Naive B cell (primary cell): ENCODE results near the gene TSPO2. TPM values are rescaled to one million over a fixed set of nuclear protein-coding genes. Genes with fewer than 3 reads are reported as not detected.
A peak's percentile ranks its signal among the peaks of the same experiment; 100 is the strongest.
"Not testable (repeated sequence)": the region's sequence is repeated elsewhere in the genome, so short reads cannot be mapped to it uniquely, and the experiment has no call there.

Experiments
- ATAC-seq, 2 donors: fragments of 150-1000 bp; cut with Tn5 transposase; 2 replicates each; pipeline ENCODE4 v1.10.0; 2021; ENCODE audit warnings: low read depth in 2 of 2, mild to moderate bottlenecking in 2 of 2, moderate library complexity in 2 of 2
- DNase-seq: peaks from one replicate; pipeline ENCODE4 v3.0.0; 2022
- H3K27ac Mint-ChIP-seq, 6 donors: one replicate each; pipeline ENCODE4 v1.8.0; 2020 to 2022; ENCODE audit warnings: mild to moderate bottlenecking in 6 of 6, mixed read lengths in 6 of 6, moderate library complexity in 5 of 6, inconsistent platforms in 2 of 6
- H3K27me3 Mint-ChIP-seq, 3 donors: one replicate each; pipeline ENCODE4 v1.8.0; 2021 to 2022; ENCODE audit warnings: mixed read lengths in 3 of 3, mild to moderate bottlenecking in 1 of 3
- H3K36me3 Mint-ChIP-seq, 2 donors: one replicate each; pipeline ENCODE4 v1.8.0; 2020 to 2022; ENCODE audit warnings: mixed read lengths in 2 of 2, inconsistent platforms in 1 of 2, mild to moderate bottlenecking in 1 of 2
- H3K4me1 Mint-ChIP-seq, 3 donors: one replicate each; pipeline ENCODE4 v1.8.0; 2020 to 2022; ENCODE audit warnings: mixed read lengths in 3 of 3, inconsistent platforms in 1 of 3, mild to moderate bottlenecking in 1 of 3, moderate library complexity in 1 of 3
- H3K4me3 Mint-ChIP-seq, 8 donors: one replicate each; pipeline ENCODE4 v1.8.0; 2020 to 2022; ENCODE audit warnings: mild to moderate bottlenecking in 8 of 8, mixed read lengths in 8 of 8, moderate library complexity in 8 of 8, inconsistent platforms in 2 of 8
- H3K9me3 Mint-ChIP-seq, 7 donors: one replicate each; pipeline ENCODE4 v1.8.0; 2020 to 2022; ENCODE audit warnings: mixed read lengths in 7 of 7, mild to moderate bottlenecking in 5 of 7, inconsistent platforms in 2 of 7, moderate library complexity in 1 of 7
- polyA plus RNA-seq, 6 donors: library from polyadenylated mRNA; unstranded; fragments of 300-500 nt; fragmentation: Illumina TruSeq; gene quantifications; one replicate each; pipeline ENCODE4 v1.2.3, GENCODE V29; 2021; ENCODE audit warnings: low read depth in 6 of 6

Gene TSPO2, protein sequence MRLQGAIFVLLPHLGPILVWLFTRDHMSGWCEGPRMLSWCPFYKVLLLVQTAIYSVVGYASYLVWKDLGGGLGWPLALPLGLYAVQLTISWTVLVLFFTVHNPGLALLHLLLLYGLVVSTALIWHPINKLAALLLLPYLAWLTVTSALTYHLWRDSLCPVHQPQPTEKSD
- polyA plus RNA-seq, result not detected

DNA sequence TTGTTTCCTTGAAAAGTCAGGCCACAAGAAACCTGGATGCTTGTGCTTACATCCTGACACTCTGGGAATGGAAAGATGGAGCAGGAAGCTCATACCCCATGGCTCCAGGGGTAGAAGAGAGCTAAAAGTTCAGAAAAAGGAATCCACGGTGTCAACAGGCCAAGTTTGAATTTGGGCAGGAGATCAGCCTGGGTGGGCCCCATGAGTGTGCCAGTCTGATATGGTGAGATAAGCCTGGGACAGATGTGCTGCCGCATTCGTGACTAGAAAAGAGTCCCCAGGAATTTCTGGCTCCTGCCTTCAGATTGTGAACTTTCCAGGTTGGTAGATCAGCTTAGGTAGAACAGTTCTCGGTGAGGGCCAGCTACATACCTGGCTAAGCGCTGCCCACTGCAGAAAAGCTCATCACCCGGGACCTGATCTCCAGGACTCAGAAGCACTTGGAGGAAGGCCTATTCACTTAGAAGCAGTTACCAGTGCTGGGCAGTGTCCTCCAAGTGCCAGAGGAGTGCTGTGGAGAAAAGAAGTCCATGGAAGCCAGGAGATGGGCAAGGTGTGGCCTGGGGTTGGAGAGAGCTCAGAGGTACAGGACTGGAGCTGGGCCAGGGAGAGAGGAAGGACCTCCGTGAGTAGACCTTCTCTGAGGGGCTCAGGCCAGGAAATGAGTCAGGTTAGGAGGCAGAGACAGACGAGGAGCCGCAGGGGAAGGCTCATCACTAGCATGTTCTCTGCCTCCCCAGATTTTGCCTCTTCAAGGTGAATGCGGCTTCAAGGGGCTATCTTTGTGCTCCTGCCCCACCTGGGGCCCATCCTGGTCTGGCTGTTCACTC lies at the start of gene TSPO2:
TSS of gene TSPO2 (plus strand) at position 242 of the 830 bp plus-strand sequence. CDS start at position 761, 519 bp downstream.
- ATAC-seq (no peak), DNase-seq (no peak)
- Mint-ChIP-seq H3K27me3 (no peaks in the 10 kb centered on the region), H3K4me1 (peaks cover 0 to 4% (median 0%) of the 10 kb centered on the region in 3 donors), H3K36me3 (peaks cover 0 to 4% of the 10 kb centered on the region in 2 donors), H3K27ac (peak within 1 kb of the TSS in 2 of 6 donors; percentile 37 to 69), H3K9me3 (no peaks in the 10 kb centered on the region), H3K4me3 (no peak within 1 kb of the TSS)

DNA sequence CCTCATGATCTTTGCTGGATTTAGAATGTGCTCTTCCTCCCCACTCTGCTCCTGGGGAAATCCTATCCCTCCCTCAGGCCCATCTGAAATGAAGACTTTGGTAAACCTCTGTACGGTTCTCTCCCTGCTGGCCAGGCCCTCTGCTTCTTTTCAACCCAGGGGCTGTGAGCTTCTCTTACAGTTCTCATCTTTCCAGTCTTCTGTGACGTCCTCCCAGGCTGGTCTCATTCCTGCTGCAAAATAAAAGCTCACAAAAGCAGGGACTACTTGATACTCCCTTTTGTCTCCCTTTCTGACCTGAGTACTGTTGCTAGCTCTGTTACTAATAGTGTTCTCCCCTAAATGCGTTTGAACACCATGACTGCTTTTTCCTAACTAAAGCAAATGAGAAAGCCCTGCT lies 49.5 kb upstream of the TSPO2 start:
- DNase-seq, result no peak
- no peaks in the 10 kb centered on the region for H3K9me3 Mint-ChIP-seq
- peaks cover 40 to 55% (median 54%) of the 10 kb centered on the region in 3 donors for H3K27me3 Mint-ChIP-seq
- ATAC-seq, result no peak
- H3K4me3 Mint-ChIP-seq, result no peak overlapping the region
- H3K27ac Mint-ChIP-seq, result peak overlapping the region in 1 of 6 donors; percentile 8
- no peaks in the 10 kb centered on the region for H3K36me3 Mint-ChIP-seq
- H3K4me1 Mint-ChIP-seq, result no peaks in the 10 kb centered on the region

DNA sequence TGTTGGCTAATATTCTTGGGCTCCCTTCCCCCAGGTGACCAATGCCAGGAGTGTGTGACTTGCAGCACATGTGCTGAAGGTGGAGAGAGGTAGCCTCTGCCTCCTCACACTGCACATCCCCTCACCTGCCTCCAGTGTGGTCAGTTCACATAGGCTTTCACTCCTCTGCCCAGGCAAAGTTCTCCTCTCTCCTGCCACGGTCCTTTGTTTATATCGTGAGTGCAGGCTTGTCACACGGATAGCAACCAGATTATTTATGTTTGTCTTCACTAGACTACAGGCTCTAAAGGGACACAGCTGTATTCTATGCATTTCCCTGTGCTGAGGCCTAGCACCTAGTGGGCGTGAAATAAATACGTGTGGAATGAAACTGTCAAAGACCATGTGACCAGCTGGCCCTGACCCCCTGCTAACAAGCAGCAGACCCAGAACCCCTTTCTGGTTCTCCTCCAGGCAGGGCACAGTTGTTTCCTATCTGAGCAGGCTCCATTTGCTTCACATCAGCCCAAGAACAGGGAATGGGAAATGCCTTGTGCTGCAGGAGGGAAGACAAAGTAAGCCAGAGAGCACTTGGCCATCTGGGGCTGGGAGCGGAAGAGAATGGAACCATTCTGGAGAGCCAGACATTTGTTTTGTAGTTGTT lies 45.6 kb upstream of the TSPO2 start:
- ATAC-seq (no peak), DNase-seq (no peak)
- Mint-ChIP-seq H3K4me3 (no peak overlapping the region), H3K9me3 (no peaks in the 10 kb centered on the region), H3K4me1 (peaks cover 0 to 7% (median 6%) of the 10 kb centered on the region in 3 donors), H3K36me3 (no peaks in the 10 kb centered on the region), H3K27me3 (peaks cover 38 to 63% (median 40%) of the 10 kb centered on the region in 3 donors), H3K27ac (no peak overlapping the region)

DNA sequence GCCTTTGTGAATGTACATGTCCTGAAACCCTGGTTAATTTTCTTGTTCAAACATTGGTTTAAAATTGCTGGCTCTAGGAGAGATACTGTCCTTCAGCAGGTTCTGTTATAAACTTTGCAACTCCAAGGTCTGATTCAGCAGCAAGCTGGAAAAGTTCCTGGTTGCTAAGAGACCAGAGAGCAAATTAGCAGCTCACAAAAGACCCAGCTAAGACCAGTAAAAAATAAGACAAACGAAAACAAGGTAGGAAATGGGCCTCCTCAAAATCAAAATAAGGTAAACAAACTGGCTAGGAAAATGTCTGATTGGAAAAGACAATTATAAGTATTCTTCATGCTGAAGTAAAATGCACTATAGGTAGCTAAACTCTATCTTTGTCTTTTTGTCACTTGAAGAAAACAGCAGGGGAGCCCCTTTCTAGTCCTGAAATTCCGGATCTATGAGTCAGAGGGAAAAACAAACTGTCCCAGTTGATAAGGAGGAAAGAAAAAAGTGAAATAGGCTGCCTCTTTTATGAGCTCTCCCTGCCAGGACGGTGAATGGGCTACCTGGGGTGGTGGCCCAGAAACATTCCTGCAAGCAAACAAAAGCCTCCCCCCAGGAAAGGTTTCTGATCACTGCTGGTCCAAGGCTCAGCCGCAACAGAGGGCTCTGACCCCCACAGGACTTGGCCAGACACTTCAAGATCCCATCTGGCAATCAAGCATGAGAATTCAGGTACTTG lies 44.9 kb upstream of the TSPO2 start:
- DNase-seq, result no peak
- Mint-ChIP-seq H3K27ac (no peak overlapping the region), H3K4me3 (no peak overlapping the region), H3K36me3 (no peaks in the 10 kb centered on the region), H3K4me1 (peaks cover 0 to 7% (median 6%) of the 10 kb centered on the region in 3 donors), H3K27me3 (peaks cover 34 to 64% (median 42%) of the 10 kb centered on the region in 3 donors), H3K9me3 (no peaks in the 10 kb centered on the region)
- ATAC-seq, result no peak

DNA sequence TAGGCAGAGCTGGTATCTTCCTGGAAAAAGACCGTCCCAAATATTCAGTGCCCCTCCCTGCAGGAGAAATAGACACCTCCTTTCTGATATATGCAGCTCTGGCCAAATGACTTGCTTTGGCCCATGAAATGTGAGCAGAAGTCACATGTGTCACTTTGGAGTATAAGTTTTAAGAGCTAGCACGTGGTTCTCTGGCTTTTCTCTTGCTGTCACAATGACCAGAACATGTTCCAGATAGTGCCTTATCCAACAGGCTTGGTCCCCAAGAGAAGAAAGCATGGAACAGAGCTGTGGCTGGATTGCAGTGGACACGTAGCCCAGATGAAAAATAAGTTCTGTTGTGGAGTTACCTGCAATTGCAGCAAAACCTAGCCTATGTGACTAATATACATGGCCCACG lies 43.6 kb upstream of the TSPO2 start:
- H3K27ac Mint-ChIP-seq, result no peak overlapping the region
- H3K36me3 Mint-ChIP-seq, result no peaks in the 10 kb centered on the region

DNA sequence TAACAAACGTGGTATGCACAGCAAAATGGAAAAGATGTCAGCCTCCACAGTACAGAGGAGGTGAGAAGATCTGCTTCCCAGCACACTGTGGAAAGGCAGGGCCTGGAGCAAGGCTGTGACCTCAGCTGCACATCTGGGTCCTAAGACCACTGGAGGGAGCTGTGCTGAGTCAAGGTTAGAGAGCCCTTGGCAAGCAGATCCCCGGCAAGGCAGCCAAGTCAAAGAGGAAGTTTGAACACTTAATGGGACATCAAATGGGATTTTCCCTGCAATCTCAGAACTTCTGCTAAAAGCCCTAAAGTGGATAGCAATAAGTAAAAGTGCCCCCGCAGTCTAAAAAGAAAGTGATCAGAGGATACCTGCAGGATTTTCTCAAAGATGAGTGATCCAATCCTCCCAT lies 42.7 kb upstream of the TSPO2 start:
- Mint-ChIP-seq H3K27ac (peak overlapping the region in 1 of 6 donors; percentile 41), H3K36me3 (no peaks in the 10 kb centered on the region), H3K4me3 (no peak overlapping the region), H3K4me1 (peaks cover 0 to 7% (median 6%) of the 10 kb centered on the region in 3 donors), H3K9me3 (no peaks in the 10 kb centered on the region), H3K27me3 (peaks cover 32 to 65% (median 35%) of the 10 kb centered on the region in 3 donors)
- DNase-seq (peak; percentile 6), ATAC-seq (peak; percentile 32 to 48)

More for the DNA sequence above, 43.6 kb upstream of the TSPO2 start:
- peaks cover 0 to 7% (median 6%) of the 10 kb centered on the region in 3 donors for H3K4me1 Mint-ChIP-seq
- H3K9me3 Mint-ChIP-seq, result no peaks in the 10 kb centered on the region
- H3K27me3 Mint-ChIP-seq, result peaks cover 34 to 66% (median 42%) of the 10 kb centered on the region in 3 donors
- ATAC-seq (no peak), DNase-seq (no peak)
- no peak overlapping the region for H3K4me3 Mint-ChIP-seq

DNA sequence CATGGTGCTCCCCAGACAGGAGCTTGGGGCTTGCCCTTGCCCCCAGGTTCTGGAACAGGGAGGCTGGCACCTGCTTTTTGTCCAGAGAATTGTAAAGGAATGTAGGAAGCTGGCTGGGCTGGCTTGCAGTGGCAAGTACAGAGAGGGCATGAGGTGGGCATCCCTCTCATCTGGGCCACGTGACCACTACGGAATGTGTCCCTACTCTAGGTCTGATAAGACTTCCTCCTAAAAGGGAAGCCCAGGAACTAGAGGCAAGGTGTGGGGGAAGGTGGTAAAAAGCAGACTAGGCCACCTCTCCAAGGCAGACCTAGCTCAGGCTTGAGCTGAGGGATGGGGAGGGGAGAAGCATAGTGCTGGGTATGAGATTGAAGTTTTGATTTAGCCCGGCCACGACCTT lies 42.0 kb upstream of the TSPO2 start:
- no peak overlapping the region for H3K27ac Mint-ChIP-seq
- H3K27me3 Mint-ChIP-seq, result peaks cover 34 to 67% (median 35%) of the 10 kb centered on the region in 3 donors
- DNase-seq, result no peak
- H3K9me3 Mint-ChIP-seq, result no peaks in the 10 kb centered on the region
- peak overlapping the region in 1 of 8 donors; percentile 29 for H3K4me3 Mint-ChIP-seq
- no peaks in the 10 kb centered on the region for H3K36me3 Mint-ChIP-seq
- no peak for ATAC-seq
- H3K4me1 Mint-ChIP-seq, result peaks cover 0 to 7% (median 6%) of the 10 kb centered on the region in 3 donors

DNA sequence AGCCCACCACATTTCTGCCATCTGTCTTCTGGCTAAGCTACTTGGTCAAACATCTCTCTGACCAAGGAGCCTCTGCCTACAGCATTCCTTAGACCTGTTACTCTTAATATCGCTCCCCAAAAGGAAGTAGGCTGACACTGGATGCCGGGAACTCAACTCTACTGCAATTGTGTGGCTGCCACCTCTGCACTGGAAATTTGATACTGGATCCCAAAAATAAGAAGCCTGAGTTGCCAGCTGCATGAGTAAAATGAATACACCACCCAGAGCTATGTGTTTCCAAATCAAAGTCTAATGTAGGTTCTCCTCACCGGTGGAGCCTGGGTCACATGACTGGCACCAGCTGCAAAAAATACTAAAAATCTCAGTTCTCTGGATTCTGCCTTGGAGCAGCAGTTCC lies 40.1 kb upstream of the TSPO2 start:
- no peak overlapping the region for H3K4me3 Mint-ChIP-seq
- no peaks in the 10 kb centered on the region for H3K9me3 Mint-ChIP-seq
- peaks cover 26 to 59% (median 34%) of the 10 kb centered on the region in 3 donors for H3K27me3 Mint-ChIP-seq
- ATAC-seq (no peak), DNase-seq (no peak)
- H3K36me3 Mint-ChIP-seq, result no peaks in the 10 kb centered on the region
- peak overlapping the region in 1 of 6 donors; percentile 22 for H3K27ac Mint-ChIP-seq
- peaks cover 0 to 14% (median 8%) of the 10 kb centered on the region in 3 donors for H3K4me1 Mint-ChIP-seq

DNA sequence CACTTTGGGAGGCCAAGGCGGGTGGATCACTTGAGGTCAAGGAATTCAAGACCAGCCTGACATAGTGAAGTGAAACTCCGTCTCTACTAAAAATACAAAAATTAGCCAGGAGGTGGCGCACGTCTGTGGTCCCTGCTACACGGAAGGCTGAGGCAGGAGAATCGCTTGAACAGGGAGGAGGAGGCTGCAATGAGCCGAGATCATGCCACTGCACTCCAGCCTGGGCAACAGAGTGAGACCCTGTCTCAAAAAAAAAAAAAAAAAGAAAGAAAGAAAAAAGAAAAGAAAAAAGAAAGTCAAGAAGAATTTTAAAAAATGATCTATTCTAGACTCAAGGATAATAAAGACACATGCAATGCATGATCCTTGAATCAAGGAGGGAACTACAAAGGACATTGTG lies 36.0 kb upstream of the TSPO2 start:
- H3K4me1 Mint-ChIP-seq, H3K9me3 Mint-ChIP-seq, H3K4me3 Mint-ChIP-seq, H3K36me3 Mint-ChIP-seq, H3K27ac Mint-ChIP-seq: not testable (repeated sequence)
- DNase-seq (peak; percentile 52), ATAC-seq (peak; percentile 65 to 79)
- H3K27me3 Mint-ChIP-seq, result peaks cover 23 to 45% (median 26%) of the 10 kb centered on the region in 3 donors

DNA sequence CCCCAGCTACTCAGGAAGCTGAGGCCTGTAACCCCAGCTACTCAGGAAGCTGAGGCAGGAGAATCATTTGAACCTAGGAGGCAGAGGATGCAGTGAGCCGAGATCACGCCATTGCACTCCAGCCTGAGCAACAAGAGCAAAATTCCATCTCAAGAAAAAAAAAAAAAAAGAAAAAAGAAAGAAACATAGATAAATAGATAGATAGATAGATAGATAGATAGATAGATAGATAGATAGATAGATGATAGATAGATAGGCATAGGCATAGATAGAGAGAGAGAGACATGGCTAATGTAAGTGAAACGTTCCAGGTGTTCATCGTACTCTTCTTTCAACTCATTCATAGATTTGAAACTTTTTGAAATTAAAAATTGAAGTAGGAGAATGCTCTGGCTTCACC lies 35.3 kb upstream of the TSPO2 start:
- H3K4me1 Mint-ChIP-seq, H3K36me3 Mint-ChIP-seq, ATAC-seq, DNase-seq, H3K9me3 Mint-ChIP-seq, H3K27ac Mint-ChIP-seq, H3K4me3 Mint-ChIP-seq: not testable (repeated sequence)
- peaks cover 18 to 39% (median 23%) of the 10 kb centered on the region in 3 donors for H3K27me3 Mint-ChIP-seq

DNA sequence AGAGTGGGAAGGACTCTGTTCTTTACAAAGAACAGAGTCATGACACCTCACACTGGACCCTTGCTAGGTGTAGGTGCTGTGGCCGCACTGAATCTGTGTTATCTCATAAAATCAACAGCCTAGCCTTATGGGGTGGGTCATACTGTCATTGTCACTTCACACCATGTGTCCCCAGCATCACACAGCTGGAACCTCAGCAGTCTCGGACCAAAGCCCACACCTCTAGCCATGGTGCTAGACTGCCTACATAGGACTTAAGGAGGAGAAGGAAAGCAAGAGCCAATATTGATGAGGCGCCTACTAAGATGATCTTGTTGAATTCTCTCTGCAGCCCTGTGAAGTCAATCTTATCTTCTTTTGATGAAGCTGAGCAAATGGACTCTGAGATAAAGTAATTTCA lies 34.3 kb upstream of the TSPO2 start:
- Mint-ChIP-seq H3K27ac (peak overlapping the region in 1 of 6 donors; percentile 37), H3K27me3 (peaks cover 8 to 29% (median 21%) of the 10 kb centered on the region in 3 donors), H3K4me1 (peaks cover 0 to 7% (median 1%) of the 10 kb centered on the region in 3 donors), H3K36me3 (peaks cover 0 to 4% of the 10 kb centered on the region in 2 donors), H3K4me3 (no peak overlapping the region), H3K9me3 (no peaks in the 10 kb centered on the region)
- ATAC-seq (no peak), DNase-seq (no peak)

DNA sequence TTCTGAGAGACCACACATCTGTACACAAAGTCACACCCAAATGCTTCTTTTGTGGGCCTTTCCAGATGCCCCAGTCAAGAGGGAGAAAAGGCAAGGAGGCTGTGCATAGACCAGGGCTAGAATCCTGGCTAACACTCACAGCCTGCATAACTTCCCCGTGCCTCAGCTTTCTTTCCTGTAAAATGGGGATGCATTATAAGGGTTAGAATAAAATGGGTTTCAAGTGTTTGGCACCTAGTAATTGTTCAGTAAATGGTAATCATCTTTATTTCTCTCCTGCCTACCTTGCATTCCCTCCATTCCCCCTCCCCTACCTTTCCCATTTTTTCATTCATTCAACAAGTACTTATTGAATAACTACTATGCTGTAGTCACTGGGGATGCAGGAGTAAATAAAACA lies 32.6 kb upstream of the TSPO2 start:
- no peak overlapping the region for H3K4me3 Mint-ChIP-seq
- DNase-seq (no peak), ATAC-seq (no peak)
- peaks cover 0 to 7% (median 1%) of the 10 kb centered on the region in 3 donors for H3K4me1 Mint-ChIP-seq
- no peak overlapping the region for H3K27ac Mint-ChIP-seq
- peaks cover 0 to 16% (median 8%) of the 10 kb centered on the region in 3 donors for H3K27me3 Mint-ChIP-seq
- H3K9me3 Mint-ChIP-seq, result no peaks in the 10 kb centered on the region
- H3K36me3 Mint-ChIP-seq, result peaks cover 0 to 4% of the 10 kb centered on the region in 2 donors

DNA sequence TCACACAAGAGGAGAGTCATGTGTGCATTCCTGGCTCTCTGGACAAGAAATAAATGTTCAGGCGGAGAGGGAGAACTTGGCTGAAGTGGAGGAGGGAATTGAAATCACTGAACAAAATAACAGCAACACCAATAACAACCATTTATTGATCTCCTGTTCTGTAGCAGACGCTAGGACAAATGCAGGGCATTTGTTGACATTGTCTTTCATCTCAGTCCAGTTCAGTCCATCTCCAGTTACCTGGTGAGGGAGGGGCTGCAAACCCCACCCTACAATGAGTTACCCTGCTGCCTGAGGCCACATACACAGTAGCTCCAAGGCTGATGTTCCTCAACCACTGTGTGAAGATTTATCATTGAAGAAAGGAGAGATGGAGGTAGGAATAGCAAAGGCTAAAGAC lies 30.6 kb upstream of the TSPO2 start:
- Mint-ChIP-seq H3K27ac (no peak overlapping the region), H3K27me3 (peaks cover 0 to 8% (median 7%) of the 10 kb centered on the region in 3 donors), H3K9me3 (peaks cover 0 to 5% (median 0%) of the 10 kb centered on the region in 7 donors), H3K36me3 (peaks cover 0 to 4% of the 10 kb centered on the region in 2 donors), H3K4me1 (no peaks in the 10 kb centered on the region), H3K4me3 (no peak overlapping the region)
- ATAC-seq, result no peak
- DNase-seq, result no peak
